ENCODE results near the gene GORAB. TPM values are rescaled to one million over a fixed set of nuclear protein-coding genes. Genes with fewer than 3 reads are reported as not detected.

GORAB gene
- total and polyA plus RNA-seq, 2 of the 13 experiments (the other 11 are each of a cell fraction or from before 2014, with no cell fraction given): 6.6 to 9.2 TPM

DNA sequence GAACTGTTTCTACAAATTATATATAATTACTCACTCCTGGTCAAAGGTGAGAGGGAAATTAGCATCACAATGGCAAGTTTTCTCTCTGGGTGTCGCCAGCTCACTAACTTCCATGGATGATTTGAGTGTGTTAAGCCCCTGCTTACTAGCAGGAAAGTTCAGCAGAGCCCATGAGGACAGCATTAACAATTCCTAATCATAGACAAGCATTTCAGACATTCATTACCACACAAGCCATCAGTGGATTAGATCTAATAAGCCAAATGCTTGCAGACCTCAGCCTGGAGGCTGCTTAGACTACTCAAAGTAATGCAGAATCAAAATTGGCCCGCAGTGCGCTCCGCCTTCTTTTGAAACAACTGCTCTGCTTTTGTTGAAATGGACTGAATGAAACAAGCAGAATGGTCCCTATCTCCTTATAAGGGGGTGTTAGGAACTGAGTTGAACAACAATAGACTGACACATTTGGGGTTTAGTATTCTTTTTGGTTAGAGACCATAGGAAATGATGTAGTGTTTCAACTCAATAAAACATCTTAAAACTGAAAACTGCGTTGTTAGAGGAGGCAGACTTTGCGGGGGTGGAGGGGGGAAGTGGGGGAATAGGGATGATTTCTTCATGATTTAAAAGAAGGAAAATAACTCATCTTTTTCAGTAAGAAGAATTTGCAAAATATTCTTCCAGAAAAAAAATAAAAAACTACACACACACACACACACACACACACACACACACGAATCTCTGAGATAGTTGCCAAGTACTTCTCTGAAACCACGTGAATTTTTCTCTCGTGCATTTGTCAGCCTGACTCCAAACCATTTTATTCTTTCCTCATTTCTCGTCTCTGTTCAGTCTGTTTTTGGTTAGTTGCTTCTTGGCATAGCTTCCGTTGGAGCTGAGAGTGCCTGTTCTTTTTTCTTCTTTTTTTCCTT is 54.6 kb downstream of the GORAB start:
- WGBS (ENCODE audit: low lambda C conversion rate): 26% methylated on average over 11 of the region's 11 CpGs
- Histone ChIP-seq H3K36me3 (replicated peaks in 1 of 2; ENCODE audit: control insufficient read depth in 1 of 2, insufficient read depth in 2 of 2, low read length in 2 of 2) (no peaks in the 10 kb centered on the region), H3K9me3 (ENCODE audit: low read length) (no peaks in the 10 kb centered on the region), H3K27ac (ENCODE audit: extremely low read length, insufficient read depth, low read length) (no peak overlapping the region), H4K20me1 (ENCODE audit: insufficient read depth, low read length) (no peaks in the 10 kb centered on the region), H3K79me2 (ENCODE audit: insufficient read depth, low read length) (no peaks in the 10 kb centered on the region), H3K4me1 (ENCODE audit: insufficient read depth, low read length) (no peaks in the 10 kb centered on the region), H3K4me2 (ENCODE audit: low read depth, low read length) (no peak overlapping the region), H2AFZ (ENCODE audit: low read length) (no peak overlapping the region), H3K27me3 (ENCODE audit: control insufficient read depth in 1 of 2, insufficient read depth in 2 of 2, low read length in 2 of 2) (peaks cover 0 to 4% of the 10 kb centered on the region in 2 experiments; a peak in 2 of 5 replicates), H3K4me3 (replicated peaks in 1 of 3; ENCODE audit: insufficient read depth in 1 of 3, low read depth in 2 of 3, low read length in 3 of 3) (no peak overlapping the region), H3K9ac (ENCODE audit: insufficient read depth, low read depth, low read length) (no peak overlapping the region)
- CTCF ChIA-PET (ENCODE audit: low intra/inter-chr PET ratio, low total read pairs): no interaction called here
- FAIRE-seq: no peak
- BruUV-seq (replicated peaks): no TSS peak
- no peak for DNase-seq (ENCODE audit: low spot score)
- POLR2A ChIA-PET: no interaction called here
- in situ Hi-C loops (cut with HindIII; ENCODE audit: extremely low pct_ligation_motif_present, low pct_unique_long_range_greater_than_20kb): no loop called here
- no peak for ATAC-seq
- intact Hi-C loops (cut with micrococcal nuclease; ENCODE audit: unreplicated experiment): no loop called here
- TF ChIP-seq CHD2 (IDR thresholded peaks at IDR 0.05; ENCODE audit: low read depth, low read length) (no peak), ZNF629 (CRISPR knock-in tag; conservative IDR thresholded peaks at IDR 0.05) (no peak), ZNF274 (CRISPR knock-in tag; IDR thresholded peaks at IDR 0.05) (no peak), STAG1 (CRISPR knock-in tag; IDR thresholded peaks at IDR 0.05) (no peak), ZNF576 (CRISPR knock-in tag; IDR thresholded peaks at IDR 0.05) (no peak), ZNF160 (CRISPR knock-in tag; IDR thresholded peaks at IDR 0.05) (no peak), ZSCAN25 (CRISPR knock-in tag; IDR thresholded peaks at IDR 0.05) (no peak), HMGA1 (CRISPR knock-in tag; conservative IDR thresholded peaks at IDR 0.05) (no peak), SOX6 (IDR thresholded peaks at IDR 0.05) (no peak), SOX6 (CRISPR knock-in tag; IDR thresholded peaks at IDR 0.05) (no peak), MAZ (IDR thresholded peaks at IDR 0.05; ENCODE audit: borderline replicate concordance, low read depth, low read length) (no peak), MAZ (CRISPR knock-in tag; IDR thresholded peaks at IDR 0.05; ENCODE audit: low read depth) (no peak), GFI1 (CRISPR knock-in tag; IDR thresholded peaks at IDR 0.05; ENCODE audit: borderline replicate concordance) (no peak)
- TF ChIP-seq, protein P1, sequence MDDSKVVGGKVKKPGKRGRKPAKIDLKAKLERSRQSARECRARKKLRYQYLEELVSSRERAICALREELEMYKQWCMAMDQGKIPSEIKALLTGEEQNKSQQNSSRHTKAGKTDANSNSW (CRISPR knock-in tag; IDR thresholded peaks at IDR 0.05; ENCODE audit: borderline replicate concordance): no peak
- TF ChIP-seq, protein P2, sequence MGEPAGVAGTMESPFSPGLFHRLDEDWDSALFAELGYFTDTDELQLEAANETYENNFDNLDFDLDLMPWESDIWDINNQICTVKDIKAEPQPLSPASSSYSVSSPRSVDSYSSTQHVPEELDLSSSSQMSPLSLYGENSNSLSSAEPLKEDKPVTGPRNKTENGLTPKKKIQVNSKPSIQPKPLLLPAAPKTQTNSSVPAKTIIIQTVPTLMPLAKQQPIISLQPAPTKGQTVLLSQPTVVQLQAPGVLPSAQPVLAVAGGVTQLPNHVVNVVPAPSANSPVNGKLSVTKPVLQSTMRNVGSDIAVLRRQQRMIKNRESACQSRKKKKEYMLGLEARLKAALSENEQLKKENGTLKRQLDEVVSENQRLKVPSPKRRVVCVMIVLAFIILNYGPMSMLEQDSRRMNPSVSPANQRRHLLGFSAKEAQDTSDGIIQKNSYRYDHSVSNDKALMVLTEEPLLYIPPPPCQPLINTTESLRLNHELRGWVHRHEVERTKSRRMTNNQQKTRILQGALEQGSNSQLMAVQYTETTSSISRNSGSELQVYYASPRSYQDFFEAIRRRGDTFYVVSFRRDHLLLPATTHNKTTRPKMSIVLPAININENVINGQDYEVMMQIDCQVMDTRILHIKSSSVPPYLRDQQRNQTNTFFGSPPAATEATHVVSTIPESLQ (CRISPR knock-in tag; conservative IDR thresholded peaks at IDR 0.05): no peak
- TF ChIP-seq, protein P3, sequence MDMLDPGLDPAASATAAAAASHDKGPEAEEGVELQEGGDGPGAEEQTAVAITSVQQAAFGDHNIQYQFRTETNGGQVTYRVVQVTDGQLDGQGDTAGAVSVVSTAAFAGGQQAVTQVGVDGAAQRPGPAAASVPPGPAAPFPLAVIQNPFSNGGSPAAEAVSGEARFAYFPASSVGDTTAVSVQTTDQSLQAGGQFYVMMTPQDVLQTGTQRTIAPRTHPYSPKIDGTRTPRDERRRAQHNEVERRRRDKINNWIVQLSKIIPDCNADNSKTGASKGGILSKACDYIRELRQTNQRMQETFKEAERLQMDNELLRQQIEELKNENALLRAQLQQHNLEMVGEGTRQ (IDR thresholded peaks at IDR 0.05; ENCODE audit: low read depth, low read length): no peak
- TF ChIP-seq, protein P3 (CRISPR knock-in tag; IDR thresholded peaks at IDR 0.05; ENCODE audit: borderline replicate concordance): no peak

Data from HepG2 (cell line).